Ascending aorta (tissue), 2 donors: ENCODE data around the gene GMIP. TPM values are rescaled to one million over a fixed set of nuclear protein-coding genes. Genes with fewer than 3 reads are reported as not detected.

ENCODE experiments used
- DNase-seq, 2 donors: peaks; one replicate each; pipeline ENCODE4 v3.0.0-alpha.2; 2019; ENCODE audit warnings: low spot score in 2 of 2
- H3K27ac ChIP-seq, 2 donors: fragments of 200-600 bp; sonication (generic); one replicate each; pipeline ENCODE4 v1.5.1; 2016 to 2017; ENCODE audit warnings: mild to moderate bottlenecking in 1 of 2
- H3K27me3 ChIP-seq: fragments of 200-600 bp; sonication (generic); one replicate; pipeline ENCODE4 v1.5.1; 2017
- H3K36me3 ChIP-seq, 2 donors: fragments of 200-600 bp; sonication (generic); one replicate each; pipeline ENCODE4 v1.5.1; 2016
- H3K4me1 ChIP-seq, 2 donors: fragments of 200-600 bp; sonication (generic); one replicate each; pipeline ENCODE4 v1.5.1; 2016 to 2017; ENCODE audit warnings: mild to moderate bottlenecking in 1 of 2
- H3K4me3 ChIP-seq, 2 donors: fragments of 200-600 bp; sonication (generic); one replicate each; pipeline ENCODE4 v1.5.1; 2016 to 2017; ENCODE audit warnings: mild to moderate bottlenecking in 1 of 2
- H3K9me3 ChIP-seq, 2 donors: fragments of 200-600 bp; sonication (generic); one replicate each; pipeline ENCODE4 v1.5.1; 2016
- intact Hi-C: fragments of 100-400 bp; cut with DNase I; formaldehyde crosslinking; loops from one replicate; pipeline ENCODE4 v1.15.1; 2023
- total RNA-seq: library from RNA; depleted of rRNA; stranded (reverse); fragments of >200 nt; gene quantifications from one replicate; pipeline ENCODE4 v1.1.0, GENCODE V29; 2016
- TF ChIP-seq, protein P1 (sequence below), 3 experiments: fragments of 200-600 bp in 2 of 3; fragments of 450-650 bp in 1 of 3; sonication (generic) in 2 of 3; IDR thresholded peaks; one replicate each; pipeline ENCODE4 v1.5.1; 2016 to 2019; ENCODE audit warnings: antibody characterized with exemption in 3 of 3, mild to moderate bottlenecking in 1 of 3, moderate library complexity in 1 of 3

The GMIP gene
- total RNA-seq, 1 donor from 2014 or later, result 3.9 TPM

GRCh38 chr19:19656451-19657396, 13.3 kb upstream of the GMIP start:
- H3K36me3 ChIP-seq, result peaks cover 75 to 83% of the 10 kb centered on the region in 2 donors
- no peak overlapping the region for H3K27ac ChIP-seq
- intact Hi-C loops, result no loop called here
- DNase-seq, result no peak
- no peaks in the 10 kb centered on the region for H3K9me3 ChIP-seq
- TF ChIP-seq, protein P1, sequence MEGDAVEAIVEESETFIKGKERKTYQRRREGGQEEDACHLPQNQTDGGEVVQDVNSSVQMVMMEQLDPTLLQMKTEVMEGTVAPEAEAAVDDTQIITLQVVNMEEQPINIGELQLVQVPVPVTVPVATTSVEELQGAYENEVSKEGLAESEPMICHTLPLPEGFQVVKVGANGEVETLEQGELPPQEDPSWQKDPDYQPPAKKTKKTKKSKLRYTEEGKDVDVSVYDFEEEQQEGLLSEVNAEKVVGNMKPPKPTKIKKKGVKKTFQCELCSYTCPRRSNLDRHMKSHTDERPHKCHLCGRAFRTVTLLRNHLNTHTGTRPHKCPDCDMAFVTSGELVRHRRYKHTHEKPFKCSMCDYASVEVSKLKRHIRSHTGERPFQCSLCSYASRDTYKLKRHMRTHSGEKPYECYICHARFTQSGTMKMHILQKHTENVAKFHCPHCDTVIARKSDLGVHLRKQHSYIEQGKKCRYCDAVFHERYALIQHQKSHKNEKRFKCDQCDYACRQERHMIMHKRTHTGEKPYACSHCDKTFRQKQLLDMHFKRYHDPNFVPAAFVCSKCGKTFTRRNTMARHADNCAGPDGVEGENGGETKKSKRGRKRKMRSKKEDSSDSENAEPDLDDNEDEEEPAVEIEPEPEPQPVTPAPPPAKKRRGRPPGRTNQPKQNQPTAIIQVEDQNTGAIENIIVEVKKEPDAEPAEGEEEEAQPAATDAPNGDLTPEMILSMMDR (IDR thresholded peaks at IDR 0.05), result no peak
- no peaks in the 10 kb centered on the region for H3K27me3 ChIP-seq
- peaks cover 0 to 2% of the 10 kb centered on the region in 2 donors for H3K4me1 ChIP-seq
- no peak overlapping the region for H3K4me3 ChIP-seq

GRCh38 chr19:19655641-19656343, 12.3 kb upstream of the GMIP start:
- Histone ChIP-seq H3K4me1 (no peaks in the 10 kb centered on the region), H3K27me3 (no peaks in the 10 kb centered on the region), H3K9me3 (no peaks in the 10 kb centered on the region), H3K4me3 (no peak overlapping the region), H3K27ac (no peak overlapping the region), H3K36me3 (peaks cover 85 to 93% of the 10 kb centered on the region in 2 donors)
- TF ChIP-seq, protein P1 (IDR thresholded peaks at IDR 0.05), result no peak
- no peak for DNase-seq
- intact Hi-C loops, result no loop called here

DNA sequence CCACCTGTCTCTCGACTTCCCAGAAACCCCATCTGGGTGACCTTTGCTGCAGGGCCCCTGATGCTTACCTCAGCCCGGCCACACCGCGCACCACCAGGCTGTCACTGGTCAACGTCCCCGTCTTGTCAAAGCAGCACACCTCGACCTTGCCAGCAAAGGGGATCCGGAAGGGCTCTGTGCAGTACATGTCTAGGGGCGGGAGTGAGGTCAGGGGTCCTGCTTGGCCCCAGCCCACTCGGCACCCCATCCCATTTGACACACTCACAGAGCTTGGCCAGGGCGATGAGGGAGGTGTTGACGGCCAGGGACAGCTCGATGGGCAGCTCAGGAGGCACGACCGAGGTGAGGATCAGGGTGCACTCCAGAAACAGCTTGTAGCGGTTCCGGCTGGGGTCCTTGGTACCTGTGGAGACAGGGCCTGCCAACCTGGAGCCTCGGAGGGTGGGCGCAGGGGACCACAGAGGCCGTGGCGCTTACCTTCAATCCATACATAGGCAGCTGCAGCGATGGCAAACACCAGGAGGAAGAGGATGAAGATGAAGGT, 11.7 kb upstream of the GMIP start:
- H3K4me1 ChIP-seq, result no peaks in the 10 kb centered on the region
- peaks cover 91 to 99% of the 10 kb centered on the region in 2 donors for H3K36me3 ChIP-seq
- no peak for DNase-seq
- H3K27me3 ChIP-seq, result no peaks in the 10 kb centered on the region
- intact Hi-C loops, result no loop called here
- H3K4me3 ChIP-seq, result no peak overlapping the region
- TF ChIP-seq, protein P1 (IDR thresholded peaks at IDR 0.05), result no peak
- H3K27ac ChIP-seq, result no peak overlapping the region
- H3K9me3 ChIP-seq, result no peaks in the 10 kb centered on the region

DNA sequence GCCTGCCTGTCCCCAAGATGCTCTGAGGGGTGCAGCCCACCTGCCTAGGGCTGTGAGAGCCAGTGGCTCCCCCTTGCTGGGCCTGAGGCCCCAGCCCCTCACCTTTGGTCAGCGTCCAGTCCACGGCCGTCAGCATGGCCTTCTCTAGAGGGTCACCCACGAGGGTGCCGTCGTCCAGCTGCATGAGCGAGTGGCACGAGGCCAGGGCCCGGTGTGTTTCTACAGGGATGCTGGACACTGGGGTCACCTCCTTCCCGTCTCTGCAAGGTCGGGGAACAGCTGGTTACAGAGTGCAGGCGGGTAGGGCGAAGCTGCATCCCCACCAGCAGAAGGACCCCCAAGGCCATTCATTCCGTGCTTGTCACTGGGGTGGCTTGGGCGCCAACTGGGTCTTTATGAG, 11.0 kb upstream of the GMIP start:
- intact Hi-C loops, result no loop called here
- Histone ChIP-seq H3K27ac (no peak overlapping the region), H3K27me3 (no peaks in the 10 kb centered on the region), H3K4me1 (no peaks in the 10 kb centered on the region), H3K36me3 (peaks cover 92 to 100% of the 10 kb centered on the region in 2 donors), H3K9me3 (no peaks in the 10 kb centered on the region), H3K4me3 (no peak overlapping the region)
- no peak for DNase-seq
- TF ChIP-seq, protein P1 (IDR thresholded peaks at IDR 0.05), result no peak

GRCh38 chr19:19653597-19654147, 10.2 kb upstream of the GMIP start:
- H3K4me3 ChIP-seq, result no peak overlapping the region
- H3K27me3 ChIP-seq, result no peaks in the 10 kb centered on the region
- H3K9me3 ChIP-seq, result no peaks in the 10 kb centered on the region
- TF ChIP-seq, protein P1 (IDR thresholded peaks at IDR 0.05), result no peak
- H3K27ac ChIP-seq, result no peak overlapping the region
- H3K4me1 ChIP-seq, result no peaks in the 10 kb centered on the region
- H3K36me3 ChIP-seq, result peaks cover 91 to 98% of the 10 kb centered on the region in 2 donors
- intact Hi-C loops, result no loop called here
- DNase-seq, result no peak
